Measurements from ENCODE around the gene SLC4A2. TPM values are rescaled to one million over a fixed set of nuclear protein-coding genes. Genes with fewer than 3 reads are reported as not detected.

Gene SLC4A2
- total and polyA plus RNA-seq, 2 of the 8 experiments (the other 6 are each of a cell fraction or from before 2014, with no cell fraction given), result 72.6 to 147 TPM

DNA sequence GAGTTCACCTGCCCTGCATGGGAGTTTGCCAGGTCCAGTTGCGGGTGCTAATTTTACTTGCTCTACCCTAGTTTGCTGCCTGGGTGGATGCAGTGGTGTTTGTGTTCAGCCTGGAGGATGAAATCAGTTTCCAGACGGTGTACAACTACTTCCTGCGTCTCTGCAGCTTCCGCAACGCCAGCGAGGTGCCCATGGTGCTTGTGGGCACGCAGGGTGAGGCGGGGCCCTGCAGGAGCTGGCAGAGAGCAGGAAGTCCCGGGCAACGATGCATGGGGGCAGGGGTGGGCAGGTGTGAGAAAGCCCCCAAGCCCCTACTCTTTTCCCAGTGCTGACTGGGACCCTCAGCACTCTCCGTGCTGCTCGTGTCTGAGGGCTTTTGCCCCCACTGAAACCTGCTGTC is 58.2 kb downstream of the SLC4A2 start (continued):
- no peak for TF ChIP-seq MAFK (IDR thresholded peaks at IDR 0.05; ENCODE audit: low read depth, low read length)
- no peak for TF ChIP-seq GTF2F1 (IDR thresholded peaks at IDR 0.05; ENCODE audit: borderline replicate concordance, low read depth, low read length)
- no peak for TF ChIP-seq BACH1 (IDR thresholded peaks at IDR 0.05; ENCODE audit: low read length)
- no peak for TF ChIP-seq E2F6 (IDR thresholded peaks at IDR 0.05)
- no peak for TF ChIP-seq CEBPB (IDR thresholded peaks at IDR 0.05; ENCODE audit: low read depth, low read length)

All from H1 (cell line).